ENCODE measurements around the gene ZNF532. TPM values are rescaled to one million over a fixed set of nuclear protein-coding genes. Genes with fewer than 3 reads are reported as not detected.

Gene ZNF532
- total RNA-seq, 1 experiment from 2014 or later: 258 TPM

GRCh38 chr18:58998401-58999203 is 133.9 kb downstream of the ZNF532 start:
- no peak overlapping the region for H3K4me3 Mint-ChIP-seq
- Histone ChIP-seq H2BK12ac (ENCODE audit: insufficient read length, low read depth, low read length) (no peak overlapping the region), H3K56ac (ENCODE audit: insufficient read length, low read depth, low read length) (no peak overlapping the region), H3K18ac (ENCODE audit: insufficient read length, low read depth, low read length) (no peak overlapping the region), H3K23ac (ENCODE audit: insufficient read length, low read depth, low read length) (no peak overlapping the region), H3K9me3 (ENCODE audit: control insufficient read depth, low read depth, low read length) (no peaks in the 10 kb centered on the region), H3K4me1 (ENCODE audit: insufficient read depth, low read length) (no peaks in the 10 kb centered on the region), H3K14ac (ENCODE audit: insufficient read depth, low read length) (no peak overlapping the region), H4K20me1 (ENCODE audit: control insufficient read depth, insufficient read depth, insufficient read length) (no peaks in the 10 kb centered on the region), H2BK15ac (ENCODE audit: low read depth, low read length) (no peak overlapping the region), H4K5ac (ENCODE audit: insufficient read length, low read depth, low read length) (no peak overlapping the region), H4K8ac (replicated peaks; ENCODE audit: insufficient read length, low read depth, low read length) (no peak overlapping the region), H3K4ac (ENCODE audit: low read depth, low read length) (no peak overlapping the region), H3K4me2 (ENCODE audit: insufficient read depth, insufficient read length, low read length) (no peak overlapping the region), H2AK5ac (ENCODE audit: insufficient read length, low read length) (no peak overlapping the region), H3K79me1 (ENCODE audit: insufficient read depth, low read depth, low read length, poor library complexity, severe bottlenecking) (no peaks in the 10 kb centered on the region), H3T11ph (ENCODE audit: low read length) (no peak overlapping the region), H2BK20ac (ENCODE audit: low read depth, low read length, poor library complexity, severe bottlenecking) (no peak overlapping the region), H3K27me3 (ENCODE audit: insufficient read depth, low read length) (no peaks in the 10 kb centered on the region), H2BK120ac (ENCODE audit: low read depth, low read length, poor library complexity, severe bottlenecking) (no peak overlapping the region), H3K23me2 (ENCODE audit: insufficient read length, low read depth, low read length, poor library complexity, severe bottlenecking) (no peaks in the 10 kb centered on the region), H3K79me2 (ENCODE audit: insufficient read depth, low read length) (no peaks in the 10 kb centered on the region), H2AFZ (ENCODE audit: low read length) (no peak overlapping the region), H2BK5ac (ENCODE audit: insufficient read length, low read length) (no peak overlapping the region), H3K9ac (ENCODE audit: extremely low read depth, insufficient read length, low read length) (no peak overlapping the region), H3K27ac (ENCODE audit: insufficient read length, low read depth, low read length) (no peak overlapping the region), H4K91ac (ENCODE audit: insufficient read length, low read depth, low read length) (no peak overlapping the region)
- peaks cover 0 to 4% (median 2%) of the 10 kb centered on the region in 3 experiments; a peak in 1 of 7 replicates for H3K36me3 Mint-ChIP-seq (ENCODE audit: insufficient read depth in 1 of 3, low read depth in 3 of 3)
- H3K9me3 Mint-ChIP-seq: 0 out of 5 replicates have a peak, but pooled peaks cover 0 to 4% of the 10 kb centered on the region in 2 experiments
- no peaks in the 10 kb centered on the region for H3K27me3 Mint-ChIP-seq (ENCODE audit: low read depth)
- TF ChIP-seq, protein P1, sequence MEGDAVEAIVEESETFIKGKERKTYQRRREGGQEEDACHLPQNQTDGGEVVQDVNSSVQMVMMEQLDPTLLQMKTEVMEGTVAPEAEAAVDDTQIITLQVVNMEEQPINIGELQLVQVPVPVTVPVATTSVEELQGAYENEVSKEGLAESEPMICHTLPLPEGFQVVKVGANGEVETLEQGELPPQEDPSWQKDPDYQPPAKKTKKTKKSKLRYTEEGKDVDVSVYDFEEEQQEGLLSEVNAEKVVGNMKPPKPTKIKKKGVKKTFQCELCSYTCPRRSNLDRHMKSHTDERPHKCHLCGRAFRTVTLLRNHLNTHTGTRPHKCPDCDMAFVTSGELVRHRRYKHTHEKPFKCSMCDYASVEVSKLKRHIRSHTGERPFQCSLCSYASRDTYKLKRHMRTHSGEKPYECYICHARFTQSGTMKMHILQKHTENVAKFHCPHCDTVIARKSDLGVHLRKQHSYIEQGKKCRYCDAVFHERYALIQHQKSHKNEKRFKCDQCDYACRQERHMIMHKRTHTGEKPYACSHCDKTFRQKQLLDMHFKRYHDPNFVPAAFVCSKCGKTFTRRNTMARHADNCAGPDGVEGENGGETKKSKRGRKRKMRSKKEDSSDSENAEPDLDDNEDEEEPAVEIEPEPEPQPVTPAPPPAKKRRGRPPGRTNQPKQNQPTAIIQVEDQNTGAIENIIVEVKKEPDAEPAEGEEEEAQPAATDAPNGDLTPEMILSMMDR (conservative IDR thresholded peaks at IDR 0.05): no peak
- H3K27ac Mint-ChIP-seq: peak overlapping the region in 1 of 3 experiments; percentile 39; a peak in 2 of 7 replicates
- whole genome bisulfite sequencing (ENCODE audit: extremely low coverage, insufficient read length, low lambda C conversion rate): no CpG with 5 or more reads among the region's 13 CpGs
- no peak for DNase-seq
- peaks cover 33 to 38% of the 10 kb centered on the region in 2 experiments for H3K4me1 Mint-ChIP-seq

Data from H9 (cell line).